C4-2B (cell line): ENCODE data around the gene MLXIP.

Source experiments
- ZFX ChIP-seq: fragments of 450-650 bp; IDR thresholded peaks from 2 replicates; pipeline ENCODE4 v1.6.1; 2017
- TF ChIP-seq, protein P1 (sequence below): fragments of 450-650 bp; conservative IDR thresholded peaks from 2 replicates; pipeline ENCODE4 v1.5.1; 2017; ENCODE audit warnings: mild to moderate bottlenecking

- TF ChIP-seq, protein P1, sequence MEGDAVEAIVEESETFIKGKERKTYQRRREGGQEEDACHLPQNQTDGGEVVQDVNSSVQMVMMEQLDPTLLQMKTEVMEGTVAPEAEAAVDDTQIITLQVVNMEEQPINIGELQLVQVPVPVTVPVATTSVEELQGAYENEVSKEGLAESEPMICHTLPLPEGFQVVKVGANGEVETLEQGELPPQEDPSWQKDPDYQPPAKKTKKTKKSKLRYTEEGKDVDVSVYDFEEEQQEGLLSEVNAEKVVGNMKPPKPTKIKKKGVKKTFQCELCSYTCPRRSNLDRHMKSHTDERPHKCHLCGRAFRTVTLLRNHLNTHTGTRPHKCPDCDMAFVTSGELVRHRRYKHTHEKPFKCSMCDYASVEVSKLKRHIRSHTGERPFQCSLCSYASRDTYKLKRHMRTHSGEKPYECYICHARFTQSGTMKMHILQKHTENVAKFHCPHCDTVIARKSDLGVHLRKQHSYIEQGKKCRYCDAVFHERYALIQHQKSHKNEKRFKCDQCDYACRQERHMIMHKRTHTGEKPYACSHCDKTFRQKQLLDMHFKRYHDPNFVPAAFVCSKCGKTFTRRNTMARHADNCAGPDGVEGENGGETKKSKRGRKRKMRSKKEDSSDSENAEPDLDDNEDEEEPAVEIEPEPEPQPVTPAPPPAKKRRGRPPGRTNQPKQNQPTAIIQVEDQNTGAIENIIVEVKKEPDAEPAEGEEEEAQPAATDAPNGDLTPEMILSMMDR = no peak
- TF ChIP-seq ZFX = no peak
Observed at GRCh38 chr12:122138616-122139015, 60.1 kb downstream of the MLXIP start.
